GM18907 (cell line): ENCODE data around the gene GRAMD2A.

ENCODE experiments used
- ATAC-seq: cut with Tn5 transposase; IDR thresholded peaks from one replicate; pipeline ENCODE4 v1.9.1; 2021; ENCODE audit warnings: mild to moderate bottlenecking, moderate library complexity; ENCODE audit not compliant: unreplicated experiment

The GRAMD2A gene

GRCh38 chr15:72220687-72221086 is 23.1 kb upstream of the GRAMD2A start:
- ATAC-seq: no peak

GRCh38 chr15:72217216-72217615 is 19.6 kb upstream of the GRAMD2A start:
- ATAC-seq: no peak

- ATAC-seq: no peak
Measured at GRCh38 chr15:72216079-72216478, 18.5 kb upstream of the GRAMD2A start.

GRCh38 chr15:72207558-72208085 is 10.0 kb upstream of the GRAMD2A start:
- ATAC-seq: no peak

GRCh38 chr15:72206677-72207000 is 9.1 kb upstream of the GRAMD2A start:
- ATAC-seq: no peak

- ATAC-seq: no peak
Measured at GRCh38 chr15:72205896-72206676, 8.5 kb upstream of the GRAMD2A start.

GRCh38 chr15:72205273-72205672 is 7.7 kb upstream of the GRAMD2A start:
- ATAC-seq: no peak

- ATAC-seq: no peak
Measured at GRCh38 chr15:72203507-72203837, 5.9 kb upstream of the GRAMD2A start.

- no peak for ATAC-seq
Measured at GRCh38 chr15:72202801-72203506, 5.4 kb upstream of the GRAMD2A start.

GRCh38 chr15:72202302-72202701 is 4.7 kb upstream of the GRAMD2A start:
- no peak for ATAC-seq

- ATAC-seq: no peak
Measured at GRCh38 chr15:72201391-72201921, 3.9 kb upstream of the GRAMD2A start.

GRCh38 chr15:72200395-72201237 is 3.0 kb upstream of the GRAMD2A start:
- no peak for ATAC-seq

- peak; percentile 44 for ATAC-seq
Measured at GRCh38 chr15:72199721-72200212, 2.2 kb upstream of the GRAMD2A start.

GRCh38 chr15:72199205-72199515 is 1.6 kb upstream of the GRAMD2A start:
- no peak for ATAC-seq

GRCh38 chr15:72198356-72199204 is 993 bp upstream of the GRAMD2A start:
- no peak for ATAC-seq

GRCh38 chr15:72197041-72197459 is 537 bp downstream of the GRAMD2A start:
- ATAC-seq: no peak

GRCh38 chr15:72196409-72197040 is 1.1 kb downstream of the GRAMD2A start:
- ATAC-seq: no peak

- ATAC-seq: no peak
Measured at GRCh38 chr15:72195101-72195511, 2.5 kb downstream of the GRAMD2A start.

- no peak for ATAC-seq
Measured at GRCh38 chr15:72193836-72194396, 3.7 kb downstream of the GRAMD2A start.
